ENCODE measurements around the gene ZKSCAN4. TPM values are rescaled to one million over a fixed set of nuclear protein-coding genes. Genes with fewer than 3 reads are reported as not detected.

Gene ZKSCAN4
- total and polyA plus RNA-seq, 8 donors, result under 0.01 to 6.4 (median 2.3) TPM

GRCh38 chr6:28200020-28200419 is 52.0 kb downstream of the ZKSCAN4 start:
- intact Hi-C loops (cut with DNase I; ENCODE audit: low total_unique reads), result no loop called here
- no peak for DNase-seq
- TF ChIP-seq CTCF (IDR thresholded peaks at IDR 0.05) (no peak), EP300 (IDR thresholded peaks at IDR 0.05) (no peak), POLR2A (IDR thresholded peaks at IDR 0.05) (no peak), POLR2AphosphoS5 (IDR thresholded peaks at IDR 0.05) (no peak)

More at GRCh38 chr6:28200020-28200419, 52.0 kb downstream of the ZKSCAN4 start:
- H3K36me3 ChIP-seq, result no peaks in the 10 kb centered on the region
- H3K4me1 ChIP-seq, result no peaks in the 10 kb centered on the region
- H3K27me3 ChIP-seq, result peaks cover 0 to 47% (median 7%) of the 10 kb centered on the region in 3 donors
- 45 to 81% (median 60%) methylated on average over 1 of the region's 1 CpG for WGBS, 5 donors
- no peak overlapping the region for H3K4me3 ChIP-seq
- H3K9me3 ChIP-seq, result peaks cover 0 to 37% (median 27%) of the 10 kb centered on the region in 4 donors
- no peak overlapping the region for H3K27ac ChIP-seq

Other genes with a start within 250 kb of the ZKSCAN4 start
- 1 to 10 TPM in 4 of 5 donors, not detected in 1; 1.2 to 4.2 (median 2.7) TPM for gene ZNF165, start 171.7 kb downstream of the ZKSCAN4 start, total RNA-seq
- 1 to 10 TPM; 1.7 to 2.3 (median 1.8) TPM for gene ZNF165, start 171.7 kb downstream of the ZKSCAN4 start, polyA plus RNA-seq
- gene ZSCAN16, start 127.7 kb downstream of the ZKSCAN4 start, total RNA-seq, result 1 to 10 TPM in 4 of 5 donors, not detected in 1; 3.8 to 9.0 (median 4.9) TPM
- 10 to 100 TPM in 1 of 3 donors, 1 to 10 TPM in 2; 6.1 to 13.0 (median 7.1) TPM for gene ZSCAN16, start 127.7 kb downstream of the ZKSCAN4 start, polyA plus RNA-seq
- 100 to 1,000 TPM in 1 of 5 donors, 10 to 100 TPM in 3, 1 to 10 TPM in 1; 6.4 to 101 (median 17.8) TPM for gene ZKSCAN8, start 110.4 kb downstream of the ZKSCAN4 start, total RNA-seq
- gene ZKSCAN8, start 110.4 kb downstream of the ZKSCAN4 start, polyA plus RNA-seq, result 1 to 10 TPM; 1.8 to 2.9 (median 1.8) TPM
- 10 to 100 TPM in 3 of 5 donors, 1 to 10 TPM in 2; 1.8 to 37.9 (median 15.1) TPM for gene ZSCAN9, start 27.0 kb downstream of the ZKSCAN4 start, total RNA-seq
- gene ZSCAN9, start 27.0 kb downstream of the ZKSCAN4 start, polyA plus RNA-seq, result 1 to 10 TPM; 5.7 to 7.9 (median 7.0) TPM
- under 1 TPM in 2 of 5 donors, not detected in 3; 0.45 to 0.55 TPM for gene NKAPL, start 7.0 kb upstream of the ZKSCAN4 start, total RNA-seq
- gene NKAPL, start 7.0 kb upstream of the ZKSCAN4 start, polyA plus RNA-seq, result 1 to 10 TPM in 2 of 3 donors, under 1 TPM in 1; 0.87 to 4.4 (median 2.2) TPM
- 10 to 100 TPM; 12.2 to 46.9 (median 28.5) TPM for gene ZSCAN26, start 14.9 kb upstream of the ZKSCAN4 start, total RNA-seq
- 1 to 10 TPM; 7.0 to 8.2 (median 7.2) TPM for gene ZSCAN26, start 14.9 kb upstream of the ZKSCAN4 start, polyA plus RNA-seq
- 1 to 10 TPM in 3 of 5 donors, under 1 TPM in 2; 0.58 to 5.8 (median 5.1) TPM for gene PGBD1, start 29.3 kb upstream of the ZKSCAN4 start, total RNA-seq
- gene PGBD1, start 29.3 kb upstream of the ZKSCAN4 start, polyA plus RNA-seq, result 1 to 10 TPM in 2 of 3 donors, under 1 TPM in 1; 0.92 to 2.0 (median 1.4) TPM
- gene ZSCAN31, start 83.9 kb upstream of the ZKSCAN4 start, total RNA-seq, result 10 to 100 TPM in 2 of 5 donors, 1 to 10 TPM in 3; 2.3 to 13.4 (median 9.9) TPM
- gene ZSCAN31, start 83.9 kb upstream of the ZKSCAN4 start, polyA plus RNA-seq, result 1 to 10 TPM; 2.7 to 8.2 (median 5.3) TPM
- gene ZKSCAN3, start 97.7 kb upstream of the ZKSCAN4 start, total RNA-seq, result 10 to 100 TPM in 1 of 5 donors, 1 to 10 TPM in 4; 2.3 to 31.2 (median 4.6) TPM
- 1 to 10 TPM in 2 of 3 donors, under 1 TPM in 1; 0.61 to 1.6 (median 1.0) TPM for gene ZKSCAN3, start 97.7 kb upstream of the ZKSCAN4 start, polyA plus RNA-seq
- gene ZSCAN12, start 147.5 kb upstream of the ZKSCAN4 start, total RNA-seq, result 10 to 100 TPM in 1 of 5 donors, 1 to 10 TPM in 4; 1.4 to 10.5 (median 7.1) TPM
- gene ZSCAN12, start 147.5 kb upstream of the ZKSCAN4 start, polyA plus RNA-seq, result 1 to 10 TPM; 1.1 to 1.8 (median 1.7) TPM
- gene ZSCAN23, start 191.2 kb upstream of the ZKSCAN4 start, total RNA-seq, result 1 to 10 TPM in 1 of 5 donors, under 1 TPM in 1, not detected in 3; 0.58 to 5.3 TPM
- gene ZSCAN23, start 191.2 kb upstream of the ZKSCAN4 start, polyA plus RNA-seq, result under 1 TPM in 2 of 3 donors, not detected in 1; 0.23 to 0.75 TPM

Data from stomach (tissue), 9 donors.